ENCODE data around the gene IL20RA. TPM values are rescaled to one million over a fixed set of nuclear protein-coding genes. Genes with fewer than 3 reads are reported as not detected.

The IL20RA gene
- total RNA-seq, 4 donors from 2014 or later, result 0.27 to 8.1 (median 2.6) TPM

- no peaks in the 10 kb centered on the region for H3K9me3 ChIP-seq
- TF ChIP-seq POLR2A (IDR thresholded peaks at IDR 0.05) (no peak), CTCF (IDR thresholded peaks at IDR 0.05) (no peak)
- H3K36me3 ChIP-seq, result no peaks in the 10 kb centered on the region
- no peak for DNase-seq
- no peak overlapping the region for H3K4me3 ChIP-seq (replicated peaks in 1 of 3)
- no peak overlapping the region for H3K27ac ChIP-seq
- intact Hi-C loops (cut with DNase I), result no loop called here
- H3K27me3 ChIP-seq, result no peaks in the 10 kb centered on the region
- WGBS, 2 donors, result 79 to 80% methylated on average over 4 of the region's 4 CpGs
- no peaks in the 10 kb centered on the region for H3K4me1 ChIP-seq
These were observed 94.2 kb downstream of the IL20RA start for GRCh38 chr6:136950436-136951126.

Small RNA genes lying within 50 kb of the gene (small RNA-seq; reads per million reads assigned to genes)
- gene RPL35AP3, result not detected

Other genes starting within 250 kb of the IL20RA start
- 10 to 100 TPM; 16.4 to 23.9 (median 18.2) TPM for gene PEX7, start 222.4 kb downstream of the IL20RA start, total RNA-seq
- not detected for gene SLC35D3, start 122.7 kb downstream of the IL20RA start, total RNA-seq
- gene IL22RA2, start 128.7 kb upstream of the IL20RA start, total RNA-seq, result not detected
- gene IFNGR1, start 174.4 kb upstream of the IL20RA start, total RNA-seq, result 100 to 1,000 TPM in 2 of 4 donors, 10 to 100 TPM in 2; 73.9 to 138 (median 113) TPM

Measured in thyroid gland (tissue), 4 donors.